ENCODE data around the gene FGFRL1. TPM values are rescaled to one million over a fixed set of nuclear protein-coding genes. Genes with fewer than 3 reads are reported as not detected.

Gene FGFRL1
- total RNA-seq, 1 experiment from 2014 or later = 59.5 TPM

DNA sequence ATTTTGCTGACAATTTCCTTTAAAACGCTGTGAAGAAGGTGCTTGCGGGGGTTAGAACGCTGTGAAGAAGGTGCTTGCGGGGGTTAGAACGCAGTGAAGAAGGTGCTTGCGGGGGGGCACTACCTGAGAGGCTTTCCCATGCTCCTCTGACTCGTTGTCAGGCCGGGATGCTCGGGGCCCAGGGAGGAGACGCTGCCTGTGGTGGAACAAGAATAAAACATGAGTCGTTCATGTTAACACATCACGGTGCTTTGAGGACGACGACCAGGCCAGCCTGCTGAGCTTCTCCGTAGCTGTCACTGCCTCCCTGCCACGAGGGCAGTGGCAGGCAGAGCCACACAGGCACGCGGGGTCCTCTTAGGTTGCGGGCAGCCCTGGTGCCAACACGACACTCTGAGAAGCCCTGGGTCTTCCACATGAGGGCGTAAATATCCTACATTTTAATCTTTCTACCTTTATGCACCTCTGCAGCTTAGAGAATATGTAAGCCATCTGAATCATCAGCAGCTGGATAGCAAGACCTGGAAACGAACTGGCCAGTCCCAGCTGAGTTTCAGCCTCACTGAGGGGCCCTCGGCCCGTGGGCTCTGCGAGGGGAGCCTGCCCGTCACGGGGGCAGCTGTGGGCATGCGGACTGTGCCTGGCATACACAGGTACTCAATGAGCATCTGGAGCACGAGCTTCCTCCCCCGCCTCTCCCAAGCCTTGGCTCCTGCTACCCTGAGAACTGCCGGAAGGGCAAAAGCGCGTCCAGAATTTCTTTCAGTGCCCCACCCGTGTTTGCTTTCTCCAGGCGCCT, 47.0 kb downstream of the FGFRL1 start:
- Histone ChIP-seq H3K9me3 (no peaks in the 10 kb centered on the region), H3K36me3 (no peaks in the 10 kb centered on the region), H3K4me3 (no peak overlapping the region), H3K27me3 (no peaks in the 10 kb centered on the region)
- DNase-seq = no peak

DNA sequence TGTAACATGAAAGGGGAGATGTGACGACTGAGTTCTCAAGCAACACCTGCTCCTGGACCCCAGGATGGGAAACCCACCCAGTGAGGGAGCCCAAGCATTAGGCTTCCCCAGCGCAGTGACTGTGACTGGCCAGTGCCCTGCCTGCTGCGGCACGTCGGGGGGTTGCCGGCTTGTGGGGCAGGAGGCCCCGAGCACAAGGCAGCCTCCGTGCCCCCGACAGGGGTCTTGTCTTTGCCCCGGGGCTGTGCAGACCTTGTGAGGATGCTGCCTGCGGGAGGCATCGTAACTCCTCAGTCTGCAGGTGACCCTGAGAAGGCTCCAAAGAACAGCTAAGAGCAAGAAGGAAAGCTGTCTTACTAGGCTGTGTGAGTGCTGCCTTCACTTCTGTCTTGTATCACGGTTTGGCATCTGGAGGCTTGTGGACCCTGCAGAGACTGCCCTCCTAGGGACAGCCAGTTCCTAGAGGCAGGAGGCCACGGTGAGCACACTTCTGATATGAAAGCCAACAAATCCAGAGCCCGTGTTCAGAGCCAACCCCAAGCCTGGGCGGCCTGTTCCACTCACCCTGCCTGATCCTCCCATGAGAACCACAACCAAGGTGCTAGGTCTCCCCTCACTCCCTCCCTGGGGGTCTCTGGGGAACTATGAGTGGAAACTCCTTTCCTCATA, 47.7 kb downstream of the FGFRL1 start:
- no peaks in the 10 kb centered on the region for H3K9me3 ChIP-seq
- H3K27me3 ChIP-seq = no peaks in the 10 kb centered on the region
- H3K4me3 ChIP-seq = no peak overlapping the region
- DNase-seq = no peak
- H3K36me3 ChIP-seq = no peaks in the 10 kb centered on the region

DNA sequence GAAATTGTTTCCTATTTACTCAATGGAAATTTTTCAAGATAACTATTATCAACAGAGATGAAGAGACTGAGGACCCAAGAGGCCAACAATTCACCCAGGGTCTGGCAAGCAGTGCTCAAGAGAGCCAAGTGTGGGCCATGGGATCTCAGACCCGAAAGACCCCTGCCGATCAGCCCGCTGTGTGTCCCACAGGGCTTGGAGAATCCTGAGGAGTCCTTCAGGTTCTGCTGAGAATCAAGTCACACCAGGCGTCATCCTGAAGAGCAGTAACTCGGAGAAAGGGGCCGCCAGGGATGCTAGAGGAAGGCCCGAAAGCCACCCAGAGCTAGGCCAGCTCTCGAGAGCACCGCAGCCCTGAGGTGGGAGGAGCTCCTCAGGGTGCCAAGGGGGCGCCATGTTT, 48.7 kb downstream of the FGFRL1 start:
- H3K4me3 ChIP-seq = no peak overlapping the region
- no peaks in the 10 kb centered on the region for H3K27me3 ChIP-seq
- no peak for DNase-seq
- H3K9me3 ChIP-seq = no peaks in the 10 kb centered on the region
- H3K36me3 ChIP-seq = no peaks in the 10 kb centered on the region

DNA sequence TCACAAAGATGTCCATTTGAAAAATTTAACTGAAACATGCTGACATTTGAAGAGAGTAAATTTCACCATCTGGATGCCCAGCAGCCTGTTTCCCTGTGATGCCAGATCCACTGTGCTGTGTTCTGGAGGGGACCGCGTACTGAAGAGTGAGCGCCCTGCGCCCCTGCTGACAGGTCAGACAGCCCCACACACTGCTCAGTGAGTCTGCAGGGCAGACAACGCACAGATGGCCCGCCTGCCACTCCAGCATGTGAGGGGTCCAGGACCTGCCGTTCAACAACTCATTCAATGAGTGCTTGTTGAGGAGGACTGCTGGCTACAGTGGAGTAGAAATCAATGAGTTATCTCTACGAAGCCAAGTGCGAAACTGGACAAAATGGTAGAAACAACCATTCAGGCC, 49.2 kb downstream of the FGFRL1 start:
- H3K27me3 ChIP-seq = no peaks in the 10 kb centered on the region

DNA sequence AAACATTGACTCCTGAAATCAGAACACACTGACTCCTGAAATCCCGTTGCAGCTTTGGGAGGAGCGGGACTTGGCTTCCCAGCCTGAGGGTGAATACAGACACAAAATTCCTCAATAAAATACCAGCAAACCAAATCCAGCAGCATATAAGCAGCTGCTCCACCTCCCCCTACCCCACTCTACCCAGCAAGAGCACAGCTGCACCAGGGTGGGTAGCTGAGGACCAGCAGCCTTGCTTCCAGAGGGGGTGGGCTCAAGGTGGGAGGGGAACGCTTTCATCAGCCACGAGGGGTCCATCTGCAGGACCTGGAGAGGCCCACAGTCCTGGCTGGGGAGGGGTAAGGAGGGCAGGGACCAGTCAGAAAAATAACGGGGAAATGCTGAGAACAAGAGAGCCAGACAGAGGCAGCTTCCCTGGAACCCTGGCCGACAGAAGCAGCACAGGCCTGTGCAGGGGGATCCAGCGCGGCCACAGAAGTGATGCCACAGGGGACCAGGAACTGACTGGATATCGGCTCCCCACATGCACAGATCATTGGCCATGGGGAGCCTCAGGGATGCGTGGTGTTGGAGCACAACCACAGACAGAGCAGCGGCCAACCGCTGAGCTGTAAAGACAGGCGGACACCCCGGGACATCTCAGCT, 49.8 kb downstream of the FGFRL1 start:
- no peak for DNase-seq
- H3K9me3 ChIP-seq = no peaks in the 10 kb centered on the region
- H3K4me3 ChIP-seq = no peak overlapping the region
- H3K36me3 ChIP-seq = no peaks in the 10 kb centered on the region
- H3K27me3 ChIP-seq = no peaks in the 10 kb centered on the region

More for the DNA sequence above, 49.2 kb downstream of the FGFRL1 start:
- H3K9me3 ChIP-seq = no peaks in the 10 kb centered on the region
- DNase-seq = no peak
- H3K4me3 ChIP-seq = no peak overlapping the region
- no peaks in the 10 kb centered on the region for H3K36me3 ChIP-seq

DNA sequence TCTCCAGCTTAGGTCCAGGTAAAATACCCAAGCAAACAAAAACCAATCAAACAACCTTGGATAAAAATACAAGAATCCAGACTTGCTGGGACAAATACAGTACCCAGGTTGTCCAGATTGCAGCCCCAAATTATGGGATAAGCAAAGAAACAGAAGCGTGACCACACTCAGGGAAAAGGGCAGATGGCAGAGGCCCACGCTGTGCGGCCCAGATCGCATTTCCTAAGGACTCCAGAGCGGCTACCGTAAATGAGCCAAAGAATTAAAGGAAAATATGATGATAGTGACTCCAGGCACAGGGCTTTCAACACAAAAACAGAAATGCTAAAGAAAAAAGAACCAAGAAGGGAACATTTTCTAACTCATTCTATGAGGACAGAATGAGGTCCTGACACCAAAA, 50.3 kb downstream of the FGFRL1 start:
- Histone ChIP-seq H3K4me3 (no peak overlapping the region), H3K36me3 (no peaks in the 10 kb centered on the region), H3K27me3 (no peaks in the 10 kb centered on the region), H3K9me3 (no peaks in the 10 kb centered on the region)
- DNase-seq = no peak

DNA sequence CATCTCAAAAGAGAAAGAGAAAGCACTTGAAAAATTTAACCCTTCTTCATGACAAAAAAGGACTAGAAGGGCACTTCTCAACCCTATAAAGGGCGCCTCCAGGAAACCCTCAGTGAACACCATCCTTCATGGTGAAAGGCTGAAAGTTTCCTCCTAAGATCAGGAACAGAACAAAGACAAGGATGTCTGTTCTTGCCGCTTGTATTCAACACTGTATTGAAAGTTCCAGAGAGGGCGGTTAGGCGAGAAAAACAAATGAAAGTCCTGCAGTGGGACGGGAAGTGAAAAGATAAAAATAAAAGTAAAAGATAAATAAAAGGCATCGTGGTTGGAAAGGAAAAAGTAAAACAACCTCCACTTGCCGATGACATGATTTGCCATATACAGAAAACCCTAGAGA, 51.0 kb downstream of the FGFRL1 start:
- Histone ChIP-seq H3K9me3 (no peaks in the 10 kb centered on the region), H3K27me3 (no peaks in the 10 kb centered on the region), H3K4me3 (no peak overlapping the region), H3K36me3 (no peaks in the 10 kb centered on the region)
- DNase-seq = no peak

DNA sequence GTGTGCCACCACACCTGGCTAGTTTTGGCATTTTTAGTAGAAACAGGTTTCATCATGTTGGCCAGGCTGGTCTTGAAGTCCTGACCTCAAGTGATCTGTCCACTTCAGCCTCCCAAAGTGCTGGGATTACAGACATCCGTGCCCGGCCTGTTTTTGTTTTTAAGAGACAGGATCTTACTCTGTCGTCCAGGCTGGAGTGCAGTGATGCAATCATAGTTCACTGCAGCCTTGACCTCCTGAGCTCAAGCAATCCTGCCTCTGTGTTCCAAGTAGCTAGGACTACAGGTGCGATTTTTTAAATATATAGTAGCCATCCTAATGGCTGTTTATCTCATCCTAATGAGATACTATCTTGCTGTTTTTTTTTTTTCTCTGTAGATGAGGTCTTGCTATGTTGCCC, 54.3 kb downstream of the FGFRL1 start:
- no peak overlapping the region for H3K4me3 ChIP-seq
- no peaks in the 10 kb centered on the region for H3K36me3 ChIP-seq
- DNase-seq = no peak
- no peaks in the 10 kb centered on the region for H3K9me3 ChIP-seq
- no peaks in the 10 kb centered on the region for H3K27me3 ChIP-seq

DNA sequence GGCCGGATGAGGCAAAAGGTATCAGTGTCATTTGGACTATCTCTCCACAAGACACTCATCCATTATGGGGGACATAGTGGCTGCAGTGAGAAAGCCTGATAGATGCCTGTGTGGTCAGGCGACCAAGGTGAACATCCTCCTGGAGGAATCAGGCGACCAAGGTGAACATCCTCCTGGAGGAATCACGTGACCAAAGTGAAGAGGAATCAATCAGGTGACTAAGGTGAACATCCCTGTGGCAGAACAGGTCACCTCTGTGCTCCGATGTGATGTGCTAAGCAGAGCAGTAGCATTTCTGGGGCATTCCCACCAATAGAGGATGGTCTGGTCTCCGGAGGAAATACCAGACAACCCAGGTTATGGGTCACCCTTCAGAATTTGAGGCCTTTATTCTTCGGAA, 58.0 kb downstream of the FGFRL1 start:
- no peak for DNase-seq
- Histone ChIP-seq H3K4me3 (no peak overlapping the region), H3K36me3 (no peaks in the 10 kb centered on the region), H3K9me3 (0 out of 2 replicates have a peak, but pooled peaks cover 2% of the 10 kb centered on the region), H3K27me3 (no peaks in the 10 kb centered on the region)

DNA sequence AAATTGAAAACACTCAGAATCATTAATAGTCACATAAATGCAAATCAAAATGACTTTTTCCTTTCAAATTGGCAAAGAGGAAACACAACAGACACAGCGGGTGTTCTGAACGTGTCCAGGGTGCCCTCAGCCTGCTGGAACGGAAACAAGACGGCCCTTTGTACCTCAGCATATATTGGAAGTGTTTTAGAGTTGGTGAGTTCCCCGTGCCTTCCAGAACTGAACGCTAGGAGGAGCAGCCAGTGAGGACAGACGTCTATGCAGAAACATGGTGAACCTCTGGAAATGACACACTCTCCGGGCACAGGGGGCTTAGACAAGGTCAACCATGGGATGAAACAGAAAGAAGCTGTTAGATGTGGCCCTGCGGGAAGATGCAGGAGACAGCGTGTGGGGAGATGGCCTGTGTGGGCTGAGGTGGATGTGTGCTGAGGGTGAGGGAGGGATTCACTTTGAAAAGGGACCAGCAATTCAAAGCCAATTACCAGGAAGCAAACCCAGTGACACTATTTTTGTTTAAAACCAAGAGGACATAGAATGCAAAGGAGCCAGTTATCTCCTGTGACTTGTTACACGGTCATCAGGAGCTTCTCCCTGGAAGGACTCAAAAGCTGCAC, 61.5 kb downstream of the FGFRL1 start:
- 0 out of 2 replicates have a peak, but pooled peaks cover 2% of the 10 kb centered on the region for H3K9me3 ChIP-seq
- no peak overlapping the region for H3K4me3 ChIP-seq
- peak; percentile 62 for DNase-seq
- H3K27me3 ChIP-seq = no peaks in the 10 kb centered on the region
- no peaks in the 10 kb centered on the region for H3K36me3 ChIP-seq

DNA sequence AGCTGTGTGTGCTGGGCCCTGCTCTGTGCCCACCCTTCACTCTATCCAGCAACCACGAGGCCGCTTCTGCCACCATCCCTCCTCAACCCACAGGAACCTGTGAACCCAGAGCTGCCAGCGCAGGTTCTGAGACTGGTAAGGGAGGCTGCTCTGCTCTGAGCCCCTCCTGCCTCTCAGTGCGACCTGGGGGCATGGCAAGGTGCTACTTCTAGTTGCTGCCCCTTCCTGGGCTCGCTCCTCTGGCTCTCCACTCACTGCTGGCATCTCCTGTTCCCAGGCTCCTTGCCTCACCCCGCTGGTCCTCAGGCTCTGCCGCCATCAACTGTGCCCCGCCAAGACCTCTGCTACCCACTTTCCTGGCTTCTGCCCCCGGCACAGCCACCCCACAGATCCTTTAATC, 62.7 kb downstream of the FGFRL1 start:
- Histone ChIP-seq H3K36me3 (no peaks in the 10 kb centered on the region), H3K9me3 (0 out of 2 replicates have a peak, but pooled peaks cover 2% of the 10 kb centered on the region), H3K4me3 (no peak overlapping the region), H3K27me3 (no peaks in the 10 kb centered on the region)
- no peak for DNase-seq

DNA sequence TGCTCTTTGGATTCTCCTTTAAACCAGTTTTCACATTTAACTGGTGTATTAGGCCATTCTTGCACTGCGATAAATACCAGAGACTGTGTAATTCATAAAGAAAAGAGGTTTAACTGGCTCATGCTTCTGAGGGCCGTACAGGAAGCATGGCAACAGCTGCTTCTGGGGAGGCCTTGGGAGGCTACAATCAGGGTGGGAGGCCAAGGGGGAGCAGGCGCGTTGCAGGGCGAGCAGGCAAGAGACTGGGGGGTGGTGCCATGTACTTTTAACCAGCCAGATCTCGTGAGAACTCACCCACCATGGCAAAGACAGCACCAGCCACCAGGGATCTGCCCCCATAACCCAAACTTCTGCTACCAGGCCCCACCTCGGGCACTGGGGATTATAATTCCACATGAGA, 63.8 kb downstream of the FGFRL1 start:
- H3K36me3 ChIP-seq = no peaks in the 10 kb centered on the region
- 0 out of 2 replicates have a peak, but pooled peaks cover 2% of the 10 kb centered on the region for H3K9me3 ChIP-seq
- no peak for DNase-seq
- H3K4me3 ChIP-seq = no peak overlapping the region
- H3K27me3 ChIP-seq = no peaks in the 10 kb centered on the region

DNA sequence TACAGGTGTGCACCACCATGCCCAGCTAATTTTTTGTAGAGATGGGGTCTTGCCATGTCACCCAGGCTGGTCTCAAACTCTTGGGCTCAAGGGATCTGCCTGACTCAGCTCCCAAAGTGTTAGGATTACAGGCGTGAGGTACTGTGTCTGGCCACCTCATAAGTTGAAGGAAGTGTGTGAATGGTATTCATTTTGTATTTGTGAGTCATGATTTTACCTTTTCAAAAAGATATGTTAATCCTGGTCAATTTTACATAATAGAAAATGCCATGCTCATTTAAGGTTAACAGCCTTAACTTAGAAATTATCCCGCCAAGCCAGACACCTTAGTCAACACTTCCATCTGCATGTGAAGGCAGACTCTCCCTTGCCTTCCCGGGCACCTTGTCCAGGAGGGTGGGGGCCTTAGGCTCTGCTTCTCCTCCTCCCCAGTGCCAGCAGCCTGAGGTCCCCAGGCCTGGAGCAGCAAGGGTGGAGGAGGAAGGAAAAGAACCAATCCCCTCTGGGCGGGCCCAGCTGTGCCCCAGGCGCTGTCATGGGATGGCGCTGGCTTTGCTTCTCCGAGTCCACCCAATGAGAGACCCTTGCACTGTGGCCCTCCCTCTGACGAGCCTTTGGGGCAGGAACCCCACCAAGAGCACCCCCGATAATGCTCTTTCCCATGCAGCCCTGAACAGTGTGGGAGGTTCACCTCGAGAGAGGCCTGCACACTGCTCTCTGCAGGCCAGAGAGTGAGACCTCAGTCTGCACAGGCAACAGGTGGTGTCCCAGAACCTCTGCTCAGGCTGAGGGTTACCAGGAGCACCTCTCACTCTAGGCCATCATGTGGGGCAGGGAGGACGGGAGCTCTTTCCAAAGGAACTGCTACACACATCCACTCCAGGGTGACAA, 64.6 kb downstream of the FGFRL1 start:
- H3K9me3 ChIP-seq = 0 out of 2 replicates have a peak, but pooled peaks cover 2% of the 10 kb centered on the region
- no peaks in the 10 kb centered on the region for H3K27me3 ChIP-seq
- no peaks in the 10 kb centered on the region for H3K36me3 ChIP-seq
- DNase-seq = no peak
- no peak overlapping the region for H3K4me3 ChIP-seq

All from MG63 (cell line).